H4 (cell line): Measurements from ENCODE around the gene ZFAND6. TPM values are rescaled to one million over a fixed set of nuclear protein-coding genes. Genes with fewer than 3 reads are reported as not detected.
"Not testable (repeated sequence)": the region's sequence is repeated elsewhere in the genome, so short reads cannot be mapped to it uniquely, and the experiment has no call there.

Source experiments
- DNase-seq: peaks from one replicate; pipeline ENCODE4 v3.0.0-alpha.2; 2015; ENCODE audit warnings: low spot score
- total RNA-seq: library from RNA; depleted of rRNA; stranded (reverse); fragments of >200 nt; shearing (Covaris generic); gene quantifications from 2 replicates; pipeline ENCODE4 v1.2.3, GENCODE V29; 2014; rRNA removed

ZFAND6 gene
- total RNA-seq: 140 and 179 TPM in 2 replicates

DNA sequence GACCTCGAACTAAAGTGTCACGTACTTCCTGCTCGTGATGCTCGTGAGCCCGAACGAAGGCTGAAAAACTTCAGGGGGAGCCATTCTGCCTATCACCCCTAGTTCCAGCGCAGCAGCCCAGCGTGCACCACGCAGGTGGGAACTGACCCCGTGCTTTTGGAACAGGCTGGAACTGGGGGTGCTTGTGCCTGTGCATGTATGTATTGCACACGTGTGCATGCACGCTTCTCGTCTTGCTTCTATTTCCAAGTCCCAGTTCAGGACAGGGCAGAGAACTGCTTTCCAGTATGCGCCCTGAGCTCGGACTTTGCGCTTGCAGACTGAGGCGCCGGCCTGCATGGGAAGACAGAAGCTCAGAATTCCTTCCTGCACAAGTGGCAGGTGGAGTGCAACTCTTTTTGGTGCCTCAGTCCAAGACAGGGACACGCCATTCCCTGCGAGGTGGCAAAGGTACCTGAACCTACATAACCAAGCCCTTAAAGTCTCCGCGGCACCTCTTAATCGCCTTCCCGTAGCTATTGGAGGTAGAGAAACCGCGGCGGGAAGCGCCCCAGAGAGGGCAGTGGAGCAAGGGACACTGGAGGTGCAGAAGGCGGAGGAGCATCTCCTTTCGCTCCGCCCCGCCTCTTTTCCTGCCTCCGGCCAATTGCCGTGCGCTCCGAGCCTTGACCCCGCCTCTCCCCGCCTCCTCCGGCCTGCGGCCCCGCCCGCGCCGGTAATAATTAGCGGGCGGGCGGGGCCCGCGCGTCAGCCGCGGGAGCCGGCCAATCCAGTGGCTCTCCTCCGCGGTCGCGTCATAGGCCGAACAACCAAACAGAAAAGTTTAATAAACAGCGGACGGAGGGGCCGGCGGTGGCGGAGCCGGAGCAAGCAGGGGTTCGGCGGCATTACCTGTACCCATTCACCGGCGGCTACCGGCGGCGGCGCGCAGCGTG, at the start of gene ZFAND6:
ZFAND6 (plus strand) TSS at position 826 of the 935 bp plus-strand sequence. CDS start 60,669 bp downstream, outside the sequence.
- peak; percentile 85 for DNase-seq

DNA sequence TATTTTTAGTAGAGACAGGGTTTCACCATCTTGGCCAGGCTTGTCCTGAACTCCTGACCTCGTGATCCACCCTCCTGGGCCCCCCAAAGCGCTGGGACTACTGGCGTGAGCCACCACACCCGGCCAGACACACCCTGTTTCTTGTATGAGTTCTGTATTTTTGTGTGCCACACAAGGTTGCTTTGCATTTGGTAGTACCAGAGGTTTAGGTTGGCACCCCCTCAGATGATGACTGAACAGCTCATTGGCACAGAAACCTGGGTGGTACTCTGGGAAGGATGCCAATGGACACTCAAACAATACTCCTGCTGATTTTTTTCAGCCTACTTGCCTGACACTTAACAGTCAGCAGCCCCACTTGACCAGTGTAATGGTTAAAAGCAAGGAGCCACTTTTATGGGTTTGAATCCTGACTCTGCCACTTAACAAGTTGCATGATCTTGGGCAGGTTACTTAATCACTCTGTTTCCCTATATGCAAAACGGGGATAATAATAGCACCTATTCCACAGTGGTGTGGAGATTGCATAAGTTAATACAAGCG, 49.3 kb upstream of the ZFAND6 start:
- DNase-seq: peak; percentile 50

DNA sequence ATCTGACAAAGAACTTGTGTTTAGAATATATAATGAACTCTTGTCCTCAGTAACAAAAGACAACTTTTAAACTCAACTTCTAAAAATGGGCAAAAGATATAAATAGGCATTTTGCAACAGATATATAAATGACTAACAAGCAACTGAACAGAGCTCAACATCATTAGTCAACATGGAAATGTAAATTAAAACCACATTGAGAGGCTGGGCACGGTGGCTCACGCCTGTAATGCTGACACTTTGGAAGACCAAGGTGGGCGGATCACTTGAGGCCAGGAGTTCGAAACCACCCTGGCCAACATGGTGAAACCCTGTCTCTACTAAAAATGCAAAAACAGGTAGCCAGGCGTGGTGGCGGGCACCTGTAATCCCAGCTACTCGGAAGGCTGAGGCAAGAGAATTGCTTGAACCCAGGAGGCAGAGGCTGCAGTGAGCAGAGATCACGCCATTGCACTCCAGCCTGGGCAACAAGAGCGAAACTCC, 48.4 kb upstream of the ZFAND6 start:
- DNase-seq: peak; percentile 66

DNA sequence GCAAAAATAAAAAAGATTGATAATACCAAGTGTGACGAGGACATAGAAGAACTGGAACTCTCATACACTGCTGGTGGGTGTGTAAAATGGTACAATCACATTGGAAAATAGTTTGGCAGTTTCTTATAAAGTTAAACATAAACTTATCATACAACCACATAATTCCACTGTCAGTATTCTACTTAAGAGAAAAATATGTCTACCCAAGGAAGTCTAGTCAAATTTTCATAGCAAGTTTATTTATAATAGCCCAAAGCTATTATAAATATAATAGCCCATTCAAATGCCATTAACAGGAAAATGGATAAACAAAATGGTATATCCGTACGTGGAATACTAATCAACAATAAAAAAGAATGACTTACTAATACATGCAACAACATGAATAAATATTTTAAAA, 47.9 kb upstream of the ZFAND6 start:
- DNase-seq: no peak

DNA sequence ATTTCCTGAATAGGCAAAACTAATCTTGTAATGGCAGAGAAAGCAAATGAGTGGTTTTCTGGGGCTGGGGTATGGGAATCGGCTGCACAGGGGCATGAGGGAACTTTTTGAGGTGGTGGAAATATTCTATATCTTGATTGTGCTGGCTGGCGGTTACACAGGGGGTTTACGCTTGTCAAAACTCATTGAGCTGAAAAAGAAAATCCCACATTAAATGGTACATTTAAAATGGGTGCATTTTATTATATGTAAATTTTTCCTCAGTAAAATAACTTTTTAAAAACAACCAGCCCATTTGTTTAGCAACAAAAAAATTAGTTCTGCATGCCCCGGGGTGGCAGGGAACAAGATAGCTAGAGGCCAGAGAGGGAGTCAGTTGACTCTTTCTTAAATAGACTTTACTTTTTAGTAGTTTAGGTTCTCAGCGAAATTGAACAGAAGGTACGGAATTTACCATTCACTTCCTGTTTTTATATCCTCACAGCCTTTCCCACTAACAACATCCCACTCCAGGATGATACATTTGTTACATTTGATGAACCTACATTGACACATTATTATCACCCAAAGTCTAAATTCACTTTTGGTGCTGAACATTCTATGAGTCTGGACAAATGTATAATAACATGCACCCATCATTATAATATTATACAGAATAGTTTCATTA, 47.3 kb upstream of the ZFAND6 start:
- DNase-seq: no peak

DNA sequence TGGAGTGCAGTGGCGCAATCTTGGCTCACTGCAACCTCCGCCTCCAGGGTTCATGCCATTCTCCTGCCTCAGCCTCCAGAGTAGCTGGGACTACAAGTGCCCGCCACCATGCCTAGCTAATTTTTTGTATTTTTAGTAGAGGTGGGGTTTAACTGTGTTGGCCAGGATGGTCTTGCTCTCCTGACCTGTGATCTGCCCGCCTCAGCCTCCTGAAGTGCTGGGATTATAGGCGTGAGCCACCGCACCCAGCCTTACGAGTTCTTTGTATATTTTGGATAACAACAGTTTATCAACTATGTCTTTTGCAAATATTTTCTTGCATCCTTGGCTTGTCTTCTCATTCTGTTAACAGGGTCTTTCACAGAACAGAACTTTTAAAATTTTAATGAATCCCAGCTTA, 45.3 kb upstream of the ZFAND6 start:
- DNase-seq: not testable (repeated sequence)

DNA sequence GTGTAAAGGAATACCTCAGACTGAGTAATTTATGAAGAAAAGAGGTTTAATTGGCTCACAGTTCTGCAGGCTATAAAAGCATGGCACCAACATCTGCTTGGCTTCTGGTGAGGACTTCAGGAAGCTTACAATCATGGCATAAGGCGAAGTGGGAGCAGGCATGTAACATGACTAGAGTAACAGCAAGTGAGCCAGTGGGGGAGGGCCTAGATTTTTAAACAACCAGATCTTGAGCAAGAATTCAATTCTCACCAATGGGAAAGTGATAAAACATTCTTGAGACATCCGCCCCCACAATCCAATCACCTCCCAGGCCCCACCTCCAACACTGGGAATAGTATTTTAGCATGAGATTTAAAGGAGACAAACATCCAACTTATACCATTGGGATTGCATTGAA, 44.3 kb upstream of the ZFAND6 start:
- no peak for DNase-seq

DNA sequence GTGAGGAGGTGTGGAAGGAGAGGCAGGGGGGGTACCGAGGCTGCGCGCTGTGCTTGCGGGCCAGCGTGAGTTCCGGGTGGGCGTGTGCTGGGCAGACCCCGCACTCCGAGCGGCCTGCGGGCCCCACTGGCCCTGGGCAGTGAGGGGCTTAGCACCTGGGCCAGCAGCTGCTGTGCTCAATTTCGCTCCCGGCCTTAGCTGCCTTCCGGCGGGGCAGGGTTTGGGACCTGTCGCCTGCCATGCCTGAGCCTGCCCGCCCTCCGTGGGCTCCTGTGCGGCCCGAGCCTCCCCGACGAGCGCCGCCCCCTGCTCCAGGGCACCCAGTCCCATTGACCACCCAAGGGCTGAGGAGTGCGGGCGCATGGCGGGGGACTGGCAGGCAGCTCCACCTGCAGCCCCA, 43.0 kb upstream of the ZFAND6 start:
- not testable (repeated sequence) for DNase-seq

DNA sequence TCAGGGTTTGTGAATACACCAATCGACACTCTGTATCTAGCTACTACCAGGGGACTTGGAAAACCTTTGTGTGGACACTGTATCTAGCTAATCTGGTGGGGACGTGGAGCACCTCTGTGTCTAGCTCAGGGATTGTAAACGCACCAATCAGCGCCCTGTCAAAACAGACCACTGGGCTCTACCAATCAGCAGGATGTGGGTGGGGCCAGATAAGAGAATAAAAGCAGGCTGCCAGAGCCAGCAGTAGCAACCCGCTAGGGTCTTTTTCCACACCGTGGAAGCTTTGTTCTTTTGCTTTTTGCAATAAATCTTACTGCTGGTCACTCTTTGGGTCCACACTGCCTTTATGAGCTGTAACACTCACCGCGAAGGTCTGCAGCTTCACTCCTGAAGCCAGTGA, 42.3 kb upstream of the ZFAND6 start:
- DNase-seq: not testable (repeated sequence)

DNA sequence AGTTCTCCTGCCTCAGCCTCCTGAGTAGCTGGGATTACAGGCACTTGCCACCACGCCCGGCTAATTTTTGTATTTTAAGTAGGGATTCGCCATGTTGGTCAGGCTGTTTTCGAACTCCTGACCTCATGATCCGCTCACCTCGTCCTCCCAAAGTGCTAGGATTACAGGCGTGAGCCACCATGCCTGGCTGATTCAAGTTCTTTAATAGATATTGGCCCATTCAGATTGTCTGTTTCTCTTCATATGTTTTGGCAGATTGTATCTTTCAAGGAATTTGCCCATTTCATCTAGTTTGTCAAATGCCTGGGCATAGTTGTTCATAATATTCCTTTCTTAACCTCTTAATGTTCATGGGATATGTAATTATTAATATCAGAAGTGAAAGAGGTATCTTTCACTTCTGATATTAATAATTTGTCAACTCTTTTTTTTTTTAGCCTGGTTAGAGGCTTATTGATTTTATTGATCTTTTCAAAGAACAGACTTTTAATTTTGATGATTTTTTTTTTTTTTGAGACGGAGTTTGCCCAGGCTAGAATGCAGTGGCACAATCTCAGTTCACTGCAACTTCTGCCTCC, 40.2 kb upstream of the ZFAND6 start:
- no peak for DNase-seq

DNA sequence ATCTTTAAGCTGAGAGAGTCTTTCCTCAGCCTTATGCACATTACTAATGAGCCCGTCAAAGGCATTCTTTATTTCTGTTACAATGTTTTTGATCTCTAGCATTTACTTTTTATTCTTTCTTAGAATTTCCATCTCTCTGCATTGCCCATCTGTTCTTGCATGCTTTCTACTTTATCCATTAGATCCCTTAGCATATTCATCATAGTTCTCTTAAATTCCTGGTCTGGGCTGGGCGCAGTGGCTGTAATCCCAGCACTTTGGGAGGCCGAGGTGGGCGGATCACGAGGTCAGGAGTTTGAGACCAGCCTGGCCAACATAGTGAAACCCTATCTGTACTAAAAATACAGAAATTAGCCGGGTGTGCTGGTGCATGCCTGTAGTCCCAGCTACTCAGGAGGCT, 39.3 kb upstream of the ZFAND6 start:
- DNase-seq: not testable (repeated sequence)

DNA sequence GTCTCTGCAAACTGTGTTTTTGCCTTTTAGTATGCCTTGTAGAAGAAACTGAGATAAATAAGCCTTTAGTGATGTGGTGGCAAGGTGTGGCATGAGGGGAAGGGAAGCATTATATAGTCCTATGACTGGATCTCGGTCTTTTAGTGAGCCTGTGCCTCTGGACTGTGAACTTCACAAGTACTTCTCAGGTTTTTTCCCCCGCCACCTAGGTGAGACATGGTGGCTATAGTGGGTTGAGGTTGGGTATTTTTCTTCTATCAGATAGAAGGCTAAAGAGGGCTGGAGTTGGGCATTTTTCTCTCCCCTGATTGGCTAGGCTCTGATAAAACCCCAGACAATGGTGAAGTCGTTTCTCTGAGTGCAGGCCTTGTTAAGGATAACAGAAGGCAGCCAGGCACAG, 38.7 kb upstream of the ZFAND6 start:
- no peak for DNase-seq

DNA sequence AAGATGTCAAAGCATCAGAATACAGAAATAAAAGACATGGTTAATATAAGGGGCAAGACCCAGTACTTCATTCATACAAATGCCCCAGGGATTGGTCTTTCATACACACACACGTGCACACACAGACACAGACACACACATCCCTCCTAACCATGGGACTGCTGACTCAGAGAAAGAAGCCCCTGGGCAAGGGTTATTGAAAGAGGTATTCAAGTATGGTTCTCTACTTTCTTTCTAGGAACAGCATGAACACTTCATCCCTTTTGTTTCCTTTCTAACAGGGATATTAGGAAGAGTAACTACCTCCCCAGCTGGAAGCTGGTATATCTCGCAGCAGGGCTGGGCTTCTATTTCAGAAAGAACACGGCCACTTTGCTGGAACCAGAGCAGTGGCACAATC, 33.2 kb upstream of the ZFAND6 start:
- DNase-seq: no peak

DNA sequence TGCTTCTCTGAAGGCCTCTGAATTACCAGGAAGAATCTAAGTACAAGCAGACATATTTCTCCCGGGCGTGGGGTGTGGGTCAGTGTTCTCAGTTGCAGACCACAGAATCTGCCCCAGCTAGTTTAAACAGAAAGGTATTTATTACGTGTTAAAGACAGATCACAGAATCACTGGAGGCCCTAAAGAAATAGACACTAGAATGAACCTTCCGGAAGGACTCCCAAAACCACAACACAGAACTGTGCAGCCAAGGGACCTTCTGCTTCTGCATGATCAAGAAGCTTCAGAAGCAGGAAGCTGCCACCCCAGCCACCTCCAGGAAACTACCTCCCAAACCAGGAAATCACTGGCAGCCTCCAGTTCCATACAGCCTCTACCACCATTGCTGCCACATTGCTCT, 32.7 kb upstream of the ZFAND6 start:
- DNase-seq: no peak

DNA sequence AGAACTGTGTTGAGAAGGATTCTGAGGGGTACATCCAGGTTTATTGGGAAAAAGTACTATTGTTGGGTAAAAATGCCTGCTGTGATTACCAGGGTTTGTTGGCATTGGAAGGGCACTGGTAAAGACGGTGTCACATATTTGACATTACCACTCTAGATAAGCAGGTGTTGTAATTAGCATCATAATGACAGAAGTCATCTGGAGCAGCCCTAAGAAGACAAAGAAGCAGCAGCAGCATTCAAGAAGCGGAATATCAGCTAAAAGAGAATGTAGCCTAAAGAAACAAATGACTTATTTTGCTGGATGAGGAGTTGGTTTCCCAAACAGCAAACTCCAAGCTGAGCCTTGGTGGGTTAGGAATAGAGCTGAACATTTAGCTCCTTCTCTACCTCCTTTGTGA, 30.5 kb upstream of the ZFAND6 start:
- no peak for DNase-seq

DNA sequence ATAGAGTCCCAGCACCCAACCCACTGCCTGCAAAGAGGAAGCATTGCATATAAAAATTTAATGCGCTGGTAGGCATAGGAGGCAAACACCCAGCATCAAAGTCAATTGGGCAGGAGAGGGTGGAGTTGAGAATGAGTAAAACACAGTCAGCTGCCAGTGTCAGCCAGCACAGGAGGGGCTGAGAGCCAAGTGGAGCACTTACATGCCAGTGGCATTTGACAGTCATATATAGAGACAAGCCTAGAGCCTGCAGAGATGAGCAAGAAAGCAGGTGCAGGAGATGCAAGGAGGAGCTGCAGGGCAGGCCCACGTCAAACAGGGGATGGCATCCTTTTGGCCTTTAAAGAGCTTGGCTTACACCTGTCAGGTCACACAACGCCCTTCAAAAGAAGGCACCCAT, 27.6 kb upstream of the ZFAND6 start:
- DNase-seq: no peak

DNA sequence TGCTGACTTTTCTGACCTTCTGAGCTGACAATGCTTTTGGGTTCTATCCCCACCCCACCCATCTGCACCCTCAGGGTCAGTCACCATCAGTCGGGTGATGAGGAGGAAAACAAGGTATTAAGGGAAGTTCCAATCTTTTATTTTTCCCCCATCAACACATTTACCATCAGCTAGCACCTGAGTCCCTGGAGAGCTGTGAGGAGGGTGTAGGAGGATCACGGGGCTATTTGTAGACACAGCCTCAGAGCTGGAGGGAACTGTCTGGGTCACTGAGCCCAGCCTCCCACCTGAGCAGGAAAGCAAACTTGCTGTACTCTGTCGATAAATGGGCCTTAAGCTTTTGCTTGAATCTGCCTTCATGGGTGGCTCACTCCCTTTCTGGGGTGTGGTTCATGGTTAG, 24.8 kb upstream of the ZFAND6 start:
- no peak for DNase-seq

DNA sequence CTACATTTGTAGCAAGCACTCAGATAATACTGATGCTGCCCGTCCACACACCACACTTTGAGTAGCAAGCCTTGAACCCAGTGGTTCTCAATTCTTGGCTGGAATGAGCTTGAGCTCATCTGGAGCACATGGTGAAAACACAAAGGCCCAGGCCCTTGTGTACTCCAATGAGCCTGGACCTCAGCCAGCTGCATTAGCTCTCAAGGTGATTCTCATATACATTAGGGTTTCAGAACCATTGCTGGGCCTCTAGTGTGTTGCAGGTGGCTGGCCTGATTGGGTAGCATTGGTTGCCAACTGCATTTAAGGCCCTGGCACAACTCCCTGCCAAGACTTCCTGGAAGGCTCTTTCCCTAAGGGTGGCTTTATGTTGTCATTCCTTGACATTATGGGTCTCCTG, 23.4 kb upstream of the ZFAND6 start:
- DNase-seq: no peak

DNA sequence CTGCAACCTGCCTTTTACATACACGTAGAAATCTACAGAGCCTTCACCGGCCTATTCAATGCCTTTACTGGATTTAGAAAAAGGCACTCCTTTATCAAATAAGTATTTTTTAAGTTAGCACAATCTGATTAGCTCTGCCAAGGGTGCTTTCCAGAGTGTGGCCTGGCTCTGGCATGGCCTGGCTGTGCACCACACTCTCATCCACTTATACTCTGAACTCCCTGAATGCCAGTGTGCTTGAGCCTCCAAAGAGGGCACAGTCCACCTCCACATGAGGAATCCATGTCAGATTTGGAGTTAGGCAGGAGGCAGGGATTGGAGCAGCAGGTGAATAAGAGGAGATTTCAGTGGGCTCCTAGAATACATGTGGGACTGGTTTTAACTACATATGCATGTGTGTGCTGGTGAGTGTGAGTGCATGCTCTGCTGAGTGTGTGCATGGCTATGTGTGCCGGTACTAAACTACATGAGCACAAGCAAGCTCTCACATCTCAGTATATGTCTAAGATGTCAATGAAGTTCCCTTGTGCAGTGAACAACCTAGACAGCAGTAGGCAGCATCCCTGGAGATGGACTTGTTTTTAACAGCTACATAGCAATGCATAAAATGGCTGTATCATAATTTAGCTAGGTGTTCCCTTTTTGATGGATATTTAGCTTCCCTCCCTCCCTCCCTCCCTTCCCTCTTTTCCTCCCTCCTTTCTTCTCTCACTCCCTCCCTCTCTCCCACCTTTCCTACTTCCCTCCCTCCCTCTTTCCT, 17.8 kb upstream of the ZFAND6 start:
- DNase-seq: no peak

DNA sequence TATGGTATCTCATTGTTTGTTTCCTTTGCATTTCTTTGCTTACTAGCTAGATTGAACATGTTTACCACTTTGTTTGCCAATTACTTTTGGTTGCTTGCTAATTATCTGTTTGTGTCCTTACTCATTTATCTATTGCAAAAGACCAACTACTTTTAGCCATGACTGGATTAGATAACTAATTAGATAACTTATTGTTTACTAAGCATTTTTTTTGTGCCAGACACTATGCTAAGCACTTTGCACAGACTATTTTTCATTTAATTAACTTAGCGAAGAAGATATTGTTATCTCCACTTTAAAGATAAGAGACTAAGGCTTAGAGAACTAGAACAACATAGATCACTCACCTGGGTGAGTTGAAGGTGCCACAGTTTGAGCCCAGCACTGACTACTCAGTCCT, 16.9 kb upstream of the ZFAND6 start:
- no peak for DNase-seq

DNA sequence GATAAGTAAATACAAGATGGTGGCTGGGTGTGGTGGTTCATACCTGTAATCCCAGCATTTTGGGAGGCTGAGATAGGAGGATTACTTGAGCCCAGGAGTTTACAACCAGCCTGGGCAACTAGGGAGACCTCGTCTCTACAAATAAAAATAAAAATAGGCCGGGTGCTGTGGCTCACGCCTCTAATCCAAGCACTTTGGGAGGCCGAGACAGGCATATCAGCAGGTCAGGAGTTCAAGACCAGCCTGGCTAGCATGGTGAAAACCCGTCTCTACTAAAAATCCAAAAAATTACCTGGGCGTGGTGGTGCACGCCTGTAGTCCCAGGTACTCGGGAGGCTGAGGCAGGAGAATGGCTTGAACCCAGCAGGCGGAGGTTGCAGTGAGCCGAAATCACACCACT, 14.3 kb upstream of the ZFAND6 start:
- DNase-seq: not testable (repeated sequence)

DNA sequence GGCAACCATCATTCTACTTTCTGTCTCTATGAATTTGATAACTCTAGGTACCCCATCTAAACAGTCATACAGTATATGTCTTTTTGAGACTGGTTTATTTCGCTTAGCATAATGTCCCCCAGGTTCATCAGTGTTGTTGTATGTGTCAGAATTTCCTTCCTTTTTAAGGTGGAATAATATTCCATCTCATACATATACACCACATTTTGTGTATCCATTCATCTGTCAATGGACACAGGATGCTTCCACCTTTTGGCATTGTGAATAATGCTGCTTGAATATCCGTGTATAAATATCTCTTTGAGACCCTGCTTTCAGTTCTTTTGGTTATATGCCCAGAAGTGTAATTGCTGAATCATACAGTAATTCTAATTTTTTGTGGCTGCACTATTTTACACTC, 10.4 kb upstream of the ZFAND6 start:
- DNase-seq: no peak
